Neural cell (in vitro differentiated cells): Measurements from ENCODE around the gene LCA5.

Experiments used
- CTCF ChIP-seq: fragments of 450-650 bp; IDR thresholded peaks from 2 replicates; pipeline ENCODE4 v1.5.1; 2014; ENCODE audit warnings: antibody characterized with exemption, mild to moderate bottlenecking, moderate library complexity; ENCODE audit not compliant: poor library complexity, severe bottlenecking
- EP300 ChIP-seq: fragments of 450-650 bp; conservative IDR thresholded peaks from 2 replicates; pipeline ENCODE4 v1.6.1; 2014; ENCODE audit warnings: antibody characterized with exemption, mild to moderate bottlenecking, moderate library complexity; ENCODE audit not compliant: poor library complexity, severe bottlenecking
- EZH2 ChIP-seq: fragments of 200-600, 300-800 bp; shearing (Covaris generic), sonication (generic); IDR thresholded peaks from 2 replicates; pipeline ENCODE4 v1.6.1; 2014; ENCODE audit warnings: antibody characterized with exemption, low read length, borderline replicate concordance, mild to moderate bottlenecking; ENCODE audit not compliant: insufficient read depth, poor library complexity, severe bottlenecking
- MXI1 ChIP-seq: fragments of 450-650 bp; conservative IDR thresholded peaks from 2 replicates; pipeline ENCODE4 v1.6.1; 2014; ENCODE audit warnings: antibody characterized with exemption, mild to moderate bottlenecking; ENCODE audit not compliant: poor library complexity, severe bottlenecking
- POLR2AphosphoS5 ChIP-seq: IDR thresholded peaks from 2 replicates; pipeline ENCODE4 v1.6.1; 2012
- RAD21 ChIP-seq: fragments of 450-650 bp; conservative IDR thresholded peaks from 2 replicates; pipeline ENCODE4 v1.6.1; 2014; ENCODE audit warnings: antibody characterized with exemption, mild to moderate bottlenecking, moderate library complexity
- REST ChIP-seq: IDR thresholded peaks from 2 replicates; pipeline ENCODE4 v1.6.1; 2012; ENCODE audit warnings: borderline replicate concordance
- SMC3 ChIP-seq: fragments of 450-650 bp; conservative IDR thresholded peaks from 2 replicates; pipeline ENCODE4 v1.6.1; 2014; ENCODE audit warnings: antibody characterized with exemption, mild to moderate bottlenecking, moderate library complexity; ENCODE audit not compliant: poor library complexity
- TAF1 ChIP-seq: IDR thresholded peaks from 2 replicates; pipeline ENCODE4 v1.6.1; 2012; ENCODE audit warnings: low read depth

GRCh38 chr6:79548304-79548703 is 11.1 kb upstream of the LCA5 start:
- TF ChIP-seq CTCF (no peak), EZH2 (no peak), POLR2AphosphoS5 (no peak), REST (no peak), RAD21 (no peak), TAF1 (no peak), SMC3 (no peak), EP300 (no peak), MXI1 (no peak)
